Caco-2 (cell line): ENCODE data around the gene SETD6. TPM values are rescaled to one million over a fixed set of nuclear protein-coding genes. Genes with fewer than 3 reads are reported as not detected.
A peak's percentile ranks its signal among the peaks of the same experiment; 100 is the strongest.

Experiments used
- BruUV-seq: library from RNA; stranded (reverse); fragments of 400-500 nt; replicated peaks from 2 replicates; lab custom pipeline; 2021; lab: Mats Ljungman, UMichigan
- CTCF ChIA-PET: fragments of 300-600 bp; sonication (Branson Sonifier 250); formaldehyde crosslinking; loops from one replicate; lab custom pipeline; 2022; ENCODE audit warnings: antibody characterized with exemption; lab: Charles Lee
- POLR2A ChIA-PET: fragments of 300-600 bp; sonication (Branson Sonifier 250); formaldehyde crosslinking; loops from one replicate; lab custom pipeline; 2022; ENCODE audit warnings: antibody characterized with exemption; lab: Charles Lee
- DNase-seq, 2 experiments: peaks; one replicate each; pipeline versions ENCODE4 v3.0.0 to v3.0.0-alpha.2; 2020 to 2022
- H3K27me3 ChIP-seq: replicated peaks from 2 replicates; pipeline ENCODE4 v1.6.0; 2011; ENCODE audit warnings: low read length; ENCODE audit not compliant: control insufficient read depth, insufficient read depth
- H3K36me3 ChIP-seq: 2 replicates; pipeline ENCODE4 v1.5.1; 2011; ENCODE audit warnings: low read length; ENCODE audit not compliant: control insufficient read depth, insufficient read depth
- H3K4me1 ChIP-seq: fragments of 250-450 bp; sonication (Bioruptor Pico); 2 replicates; pipeline ENCODE4 v1.5.1; 2020; ENCODE audit warnings: mild to moderate bottlenecking
- H3K4me3 ChIP-seq: 2 replicates; pipeline ENCODE4 v1.5.1; 2011; ENCODE audit warnings: low read depth, mild to moderate bottlenecking, control low read depth, low read length
- H3K9me3 ChIP-seq: fragments of 250-450 bp; sonication (Bioruptor Pico); 2 replicates; pipeline ENCODE4 v1.5.1; 2020; ENCODE audit warnings: mild to moderate bottlenecking, moderate library complexity
- H3K27ac Mint-ChIP-seq: one replicate; pipeline ENCODE4 v1.8.0; 2022; ENCODE audit warnings: mixed read lengths; ENCODE audit not compliant: unreplicated experiment
- H3K27me3 Mint-ChIP-seq: one replicate; pipeline ENCODE4 v1.8.0; 2022; ENCODE audit warnings: mixed read lengths; ENCODE audit not compliant: insufficient read depth, unreplicated experiment
- H3K36me3 Mint-ChIP-seq: one replicate; pipeline ENCODE4 v1.8.0; 2022; ENCODE audit warnings: mild to moderate bottlenecking, mixed read lengths; ENCODE audit not compliant: insufficient read depth, unreplicated experiment
- H3K4me1 Mint-ChIP-seq: one replicate; pipeline ENCODE4 v1.8.0; 2022; ENCODE audit warnings: low read depth, mixed read lengths; ENCODE audit not compliant: unreplicated experiment
- H3K4me3 Mint-ChIP-seq: one replicate; pipeline ENCODE4 v1.8.0; 2022; ENCODE audit warnings: mild to moderate bottlenecking, moderate library complexity, mixed read lengths; ENCODE audit not compliant: unreplicated experiment
- H3K9me3 Mint-ChIP-seq: one replicate; pipeline ENCODE4 v1.8.0; 2022; ENCODE audit warnings: mixed read lengths; ENCODE audit not compliant: unreplicated experiment
- CTCF ChIP-seq, 2 experiments: fragments of 200-600 bp in 1 of 2; IDR thresholded peaks; 1 replicate in 1 of 2; 2 replicates in 1 of 2; pipeline versions ENCODE4 v1.5.1 to v1.8.0; 2011 to 2022; ENCODE audit warnings: antibody characterized with exemption in 1 of 2, control low read depth in 1 of 2, inconsistent platforms in 1 of 2, low read depth in 1 of 2, low read length in 1 of 2, mild to moderate bottlenecking in 1 of 2, moderate library complexity in 1 of 2; ENCODE audit not compliant: insufficient read depth in 1 of 2, severe bottlenecking in 1 of 2, unreplicated experiment in 1 of 2
- intact Hi-C: fragments of 100-400 bp; cut with micrococcal nuclease; formaldehyde crosslinking; loops from one replicate; pipeline ENCODE4 v1.10.0; 2022; ENCODE audit not compliant: unreplicated experiment
- total RNA-seq: library from RNA; stranded (reverse); gene quantifications from 2 replicates; pipeline ENCODE4 v1.2.3, GENCODE V29; 2022

Gene SETD6
- total RNA-seq, 1 experiment from 2014 or later, result 41.7 TPM

GRCh38 chr16:58466396-58466795 is 48.9 kb upstream of the SETD6 start:
- ChIA-PET CTCF (no interaction called here), POLR2A (no interaction called here)
- Mint-ChIP-seq H3K27me3 (peaks cover 21% of the 10 kb centered on the region), H3K36me3 (no peaks in the 10 kb centered on the region), H3K9me3 (no peaks in the 10 kb centered on the region), H3K4me3 (peak overlapping the region; percentile 32), H3K27ac (no peak overlapping the region), H3K4me1 (peaks cover 10% of the 10 kb centered on the region)
- no peak for DNase-seq
- Histone ChIP-seq H3K4me1 (peaks cover 10% of the 10 kb centered on the region), H3K36me3 (no peaks in the 10 kb centered on the region), H3K9me3 (no peaks in the 10 kb centered on the region), H3K4me3 (no peak overlapping the region), H3K27me3 (peaks cover 3% of the 10 kb centered on the region)
- intact Hi-C loops, result no loop called here
- BruUV-seq, result no TSS peak
- TF ChIP-seq CTCF (IDR thresholded peaks at IDR 0.05; ENCODE audit: insufficient read depth in 1 of 2, low read depth in 1 of 2, low read length in 1 of 2, severe bottlenecking in 1 of 2, unreplicated experiment in 1 of 2), result no peak

- H3K9me3 ChIP-seq, result no peaks in the 10 kb centered on the region
- ChIA-PET POLR2A (no interaction called here), CTCF (no interaction called here)
- H3K27ac Mint-ChIP-seq, result no peak overlapping the region
- H3K27me3 Mint-ChIP-seq, result peaks cover 18% of the 10 kb centered on the region
- H3K4me1 Mint-ChIP-seq, result peaks cover 10% of the 10 kb centered on the region
- intact Hi-C loops, result no loop called here
- H3K27me3 ChIP-seq, result peaks cover 3% of the 10 kb centered on the region
- H3K4me3 ChIP-seq, result no peak overlapping the region
- no TSS peak for BruUV-seq
- TF ChIP-seq CTCF (IDR thresholded peaks at IDR 0.05; ENCODE audit: insufficient read depth in 1 of 2, low read depth in 1 of 2, low read length in 1 of 2, severe bottlenecking in 1 of 2, unreplicated experiment in 1 of 2), result no peak
- no peaks in the 10 kb centered on the region for H3K36me3 ChIP-seq
- no peaks in the 10 kb centered on the region for H3K9me3 Mint-ChIP-seq
- no peaks in the 10 kb centered on the region for H3K36me3 Mint-ChIP-seq
- peaks cover 10% of the 10 kb centered on the region for H3K4me1 ChIP-seq
- no peak overlapping the region for H3K4me3 Mint-ChIP-seq
- DNase-seq, result no peak
Observed at GRCh38 chr16:58467905-58468304, 47.4 kb upstream of the SETD6 start.

GRCh38 chr16:58471209-58471975 is 43.9 kb upstream of the SETD6 start:
- H3K36me3 ChIP-seq, result no peaks in the 10 kb centered on the region
- intact Hi-C loops, result no loop called here
- no peaks in the 10 kb centered on the region; the same call in 1 of the 2 replicates for H3K27me3 ChIP-seq
- no peak for TF ChIP-seq CTCF (IDR thresholded peaks at IDR 0.05; ENCODE audit: insufficient read depth in 1 of 2, low read depth in 1 of 2, low read length in 1 of 2, severe bottlenecking in 1 of 2, unreplicated experiment in 1 of 2)
- DNase-seq, result no peak
- H3K27me3 Mint-ChIP-seq, result peaks cover 15% of the 10 kb centered on the region
- no peaks in the 10 kb centered on the region for H3K9me3 ChIP-seq
- POLR2A ChIA-PET, result no interaction called here
- CTCF ChIA-PET, result interaction anchor here (0.6 to 1.3 kb wide), 6 partner anchors 16 to 135 kb away, joined by 3 to 5 read pairs (median 4); no protein-coding TSS in a partner anchor
- BruUV-seq, result no TSS peak
- H3K4me1 Mint-ChIP-seq, result no peaks in the 10 kb centered on the region
- no peak overlapping the region for H3K4me3 Mint-ChIP-seq
- H3K9me3 Mint-ChIP-seq, result no peaks in the 10 kb centered on the region
- no peak overlapping the region for H3K27ac Mint-ChIP-seq
- H3K4me3 ChIP-seq, result no peak overlapping the region
- no peaks in the 10 kb centered on the region for H3K36me3 Mint-ChIP-seq
- H3K4me1 ChIP-seq, result no peaks in the 10 kb centered on the region
